MM.1S (cell line): ENCODE results near the gene RFC2.

ENCODE experiments used
- EZH2 ChIP-seq: fragments of 300-600 bp; sonication (generic); optimal IDR thresholded peaks from 2 replicates; pipeline ENCODE3; 2017; ENCODE audit warnings: low read depth, mild to moderate bottlenecking, antibody characterized with exemption, low read length, mixed read lengths
- EZH2phosphoT487 ChIP-seq: fragments of 300-600 bp; sonication (generic); IDR thresholded peaks from 2 replicates; pipeline ENCODE4 v1.6.1; 2018; ENCODE audit warnings: antibody characterized with exemption, low read length
- TF ChIP-seq, protein P1 (sequence below): fragments of 300-600 bp; sonication (generic); IDR thresholded peaks from 2 replicates; pipeline ENCODE4 v1.5.1; 2016; ENCODE audit warnings: antibody characterized with exemption, low read length, mixed read lengths

DNA sequence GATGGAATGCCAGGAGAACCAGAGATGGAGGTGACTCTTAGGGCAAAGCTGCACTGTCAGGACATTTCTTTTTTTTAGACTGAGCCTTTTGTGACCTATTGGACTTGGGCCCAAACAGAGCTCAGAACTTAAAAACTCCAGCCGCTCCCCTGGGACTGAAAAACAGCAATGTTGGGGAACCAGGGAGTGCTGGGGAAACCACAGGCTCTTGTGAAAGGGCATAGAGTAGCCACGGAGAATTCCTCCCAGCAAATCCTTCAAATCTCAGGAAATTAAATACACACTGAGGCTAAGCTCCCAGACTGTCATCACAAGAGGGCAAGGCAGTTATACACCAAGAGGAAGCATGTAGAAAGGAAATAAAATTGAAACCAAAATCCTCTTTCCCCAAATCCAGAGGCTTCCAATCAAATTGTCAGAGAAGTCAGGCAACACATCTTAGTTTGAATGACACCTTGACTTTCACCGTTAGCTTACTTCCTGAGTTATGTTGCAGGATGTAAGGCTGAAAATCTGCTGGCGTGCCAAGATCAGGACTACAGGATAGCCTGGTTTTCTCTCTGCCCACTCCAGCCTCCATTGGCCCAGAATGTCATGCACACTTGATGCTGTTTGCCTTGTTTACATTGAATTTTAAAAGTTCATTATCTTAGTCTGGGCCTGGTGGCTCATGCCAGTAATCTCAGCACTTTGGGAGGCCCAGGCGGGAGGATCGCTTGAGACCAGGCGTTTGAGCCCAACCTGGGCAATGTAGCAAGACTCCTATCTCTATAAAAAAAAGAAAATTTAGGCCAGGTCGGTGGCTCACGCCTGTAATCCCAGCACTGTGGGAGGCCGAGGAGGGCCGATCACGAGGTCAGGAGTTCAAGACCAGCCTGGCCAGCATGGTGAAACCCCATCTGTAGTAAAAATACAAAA, 2.6 kb upstream of the RFC2 start:
- TF ChIP-seq, protein P1, sequence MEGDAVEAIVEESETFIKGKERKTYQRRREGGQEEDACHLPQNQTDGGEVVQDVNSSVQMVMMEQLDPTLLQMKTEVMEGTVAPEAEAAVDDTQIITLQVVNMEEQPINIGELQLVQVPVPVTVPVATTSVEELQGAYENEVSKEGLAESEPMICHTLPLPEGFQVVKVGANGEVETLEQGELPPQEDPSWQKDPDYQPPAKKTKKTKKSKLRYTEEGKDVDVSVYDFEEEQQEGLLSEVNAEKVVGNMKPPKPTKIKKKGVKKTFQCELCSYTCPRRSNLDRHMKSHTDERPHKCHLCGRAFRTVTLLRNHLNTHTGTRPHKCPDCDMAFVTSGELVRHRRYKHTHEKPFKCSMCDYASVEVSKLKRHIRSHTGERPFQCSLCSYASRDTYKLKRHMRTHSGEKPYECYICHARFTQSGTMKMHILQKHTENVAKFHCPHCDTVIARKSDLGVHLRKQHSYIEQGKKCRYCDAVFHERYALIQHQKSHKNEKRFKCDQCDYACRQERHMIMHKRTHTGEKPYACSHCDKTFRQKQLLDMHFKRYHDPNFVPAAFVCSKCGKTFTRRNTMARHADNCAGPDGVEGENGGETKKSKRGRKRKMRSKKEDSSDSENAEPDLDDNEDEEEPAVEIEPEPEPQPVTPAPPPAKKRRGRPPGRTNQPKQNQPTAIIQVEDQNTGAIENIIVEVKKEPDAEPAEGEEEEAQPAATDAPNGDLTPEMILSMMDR, result no peak
- no peak for TF ChIP-seq EZH2phosphoT487
- no peak for TF ChIP-seq EZH2
